Nucleus accumbens (tissue), 56 donors: ENCODE measurements around the gene GALNT14.
"Not testable (repeated sequence)": the region's sequence is repeated elsewhere in the genome, so short reads cannot be mapped to it uniquely, and the experiment has no call there.

Experiments
- DNase-seq, 56 donors: peaks; one replicate each; lab custom pipeline; 2025; lab: John Stamatoyannopoulos, UW

GALNT14 gene

GRCh38 chr2:31138037-31138962, at the start of gene GALNT14:
Gene GALNT14, minus strand, starts transcription at chr2:31138440. Its CDS starts 354 bp downstream, at chr2:31138086.
- peak in 43 of 56 donors; percentile 6 to 80 (median 39) for DNase-seq

- no peak for DNase-seq
Measured at GRCh38 chr2:31187166-31187565, 48.9 kb upstream of the GALNT14 start.

GRCh38 chr2:31183973-31184372, 45.7 kb upstream of the GALNT14 start:
- DNase-seq = not testable (repeated sequence)

GRCh38 chr2:31176742-31177141, 38.5 kb upstream of the GALNT14 start:
- no peak for DNase-seq

- no peak for DNase-seq
Measured at GRCh38 chr2:31171142-31171541, 32.9 kb upstream of the GALNT14 start.

GRCh38 chr2:31170071-31170698, 31.9 kb upstream of the GALNT14 start:
- DNase-seq = peak in 49 of 56 donors; percentile 1 to 79 (median 33)

- no peak for DNase-seq
Measured at GRCh38 chr2:31168291-31168690, 30.1 kb upstream of the GALNT14 start.

GRCh38 chr2:31166925-31167324, 28.7 kb upstream of the GALNT14 start:
- no peak for DNase-seq

GRCh38 chr2:31163011-31163539, 24.8 kb upstream of the GALNT14 start:
- no peak for DNase-seq

- no peak for DNase-seq
Measured at GRCh38 chr2:31161637-31162036, 23.4 kb upstream of the GALNT14 start.

GRCh38 chr2:31151501-31151900, 13.3 kb upstream of the GALNT14 start:
- DNase-seq = no peak

GRCh38 chr2:31150120-31150670, 12.0 kb upstream of the GALNT14 start:
- DNase-seq = no peak

GRCh38 chr2:31148514-31148913, 10.3 kb upstream of the GALNT14 start:
- no peak for DNase-seq

GRCh38 chr2:31147645-31148044, 9.4 kb upstream of the GALNT14 start:
- no peak for DNase-seq

- no peak for DNase-seq
Measured at GRCh38 chr2:31142110-31142509, 3.9 kb upstream of the GALNT14 start.

GRCh38 chr2:31141443-31142085, 3.3 kb upstream of the GALNT14 start:
- DNase-seq = no peak

GRCh38 chr2:31140151-31140550, 1.9 kb upstream of the GALNT14 start:
- DNase-seq = no peak

GRCh38 chr2:31139671-31140070, 1.4 kb upstream of the GALNT14 start:
- no peak for DNase-seq

- no peak for DNase-seq
Measured at GRCh38 chr2:31137211-31138036, 816 bp downstream of the GALNT14 start.

GRCh38 chr2:31136732-31137131, 1.5 kb downstream of the GALNT14 start:
- no peak for DNase-seq
